Putamen (tissue), 1 donor: ENCODE results near the gene EPHA1.
"Not testable (repeated sequence)": the region's sequence is repeated elsewhere in the genome, so short reads cannot be mapped to it uniquely, and the experiment has no call there.

ENCODE experiments used
- DNase-seq: peaks from one replicate; pipeline ENCODE4 v3.0.0-alpha.2; 2016; ENCODE audit warnings: low spot score

The EPHA1 gene

DNA sequence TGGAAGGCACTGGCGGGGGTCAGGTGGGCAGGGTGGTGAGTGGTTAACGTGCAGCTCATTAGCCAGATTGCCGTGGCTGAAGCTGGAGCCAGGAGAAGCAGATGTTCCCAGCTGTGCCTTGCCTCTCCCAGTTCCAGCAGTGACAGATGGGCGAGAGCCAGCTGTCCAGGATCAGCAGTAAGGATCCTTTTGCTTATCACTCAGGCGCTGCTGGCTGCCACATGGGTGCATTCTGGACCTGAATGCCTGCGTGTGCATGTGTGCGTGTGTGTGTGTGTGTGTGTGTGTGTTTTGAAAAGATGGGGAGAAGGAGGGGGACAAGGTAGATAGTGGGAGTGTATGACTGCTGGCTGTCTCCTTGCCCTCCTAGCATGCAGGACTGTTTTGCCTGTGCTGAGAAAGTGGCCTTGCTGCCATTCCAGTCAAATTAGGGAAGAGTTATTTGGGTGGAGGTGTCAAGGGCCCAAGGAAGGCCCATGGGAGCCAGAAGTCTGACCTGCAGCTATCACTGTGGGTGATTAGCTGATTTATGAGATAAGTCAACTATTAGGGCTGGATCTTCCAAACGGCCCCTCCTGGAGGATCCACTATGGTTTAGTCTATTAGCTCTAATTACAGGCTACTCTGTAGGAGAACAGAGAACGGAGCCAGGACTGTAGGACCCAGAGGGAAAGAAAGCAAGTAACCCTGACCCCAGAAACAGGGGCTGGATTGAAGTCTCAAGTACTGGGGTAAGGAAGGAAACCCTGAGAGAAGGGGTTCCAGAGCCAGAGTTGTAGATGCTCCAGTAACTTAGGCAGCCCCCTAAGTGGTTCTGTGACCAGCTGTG, 3.3 kb downstream of the EPHA1 start:
- DNase-seq, result no peak

DNA sequence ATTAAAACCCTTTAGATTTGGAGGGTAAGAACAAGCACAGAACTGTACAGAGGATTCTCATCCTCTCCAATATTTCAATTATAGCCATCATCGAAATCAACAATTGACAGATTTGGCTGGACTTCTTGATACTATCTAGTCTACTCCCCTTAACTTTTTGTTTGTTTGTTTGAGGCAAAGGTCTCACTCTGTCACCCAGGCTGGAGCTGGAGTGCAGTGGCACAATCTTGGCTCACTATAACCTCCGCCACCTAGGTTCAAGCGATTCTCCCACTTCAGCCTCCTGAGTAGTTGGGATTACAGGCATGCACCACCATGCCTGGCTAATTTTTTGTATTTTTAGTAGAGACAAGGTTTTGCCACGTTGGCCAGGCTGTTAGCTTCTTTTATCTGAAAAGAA, 6.4 kb downstream of the EPHA1 start:
- not testable (repeated sequence) for DNase-seq

DNA sequence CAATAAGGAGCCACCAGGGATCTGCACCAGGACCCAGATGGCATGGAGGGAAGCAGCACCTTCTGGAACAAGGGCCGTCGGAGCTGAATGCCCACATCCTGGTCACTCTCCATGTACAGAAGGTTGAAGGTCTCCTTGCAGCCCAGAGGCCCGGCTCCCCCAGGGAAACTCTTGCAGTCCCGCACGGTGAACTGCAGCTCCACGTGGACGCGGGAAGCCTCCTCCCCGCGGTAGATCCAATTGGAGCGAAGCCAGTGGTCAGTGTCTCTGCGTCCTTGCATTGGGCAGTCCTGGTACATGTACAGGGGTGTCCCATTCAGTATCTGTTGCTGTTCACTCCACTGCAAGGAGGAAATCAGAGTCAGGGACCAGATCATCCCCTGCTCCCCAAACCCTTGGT, 7.4 kb downstream of the EPHA1 start:
- no peak for DNase-seq

DNA sequence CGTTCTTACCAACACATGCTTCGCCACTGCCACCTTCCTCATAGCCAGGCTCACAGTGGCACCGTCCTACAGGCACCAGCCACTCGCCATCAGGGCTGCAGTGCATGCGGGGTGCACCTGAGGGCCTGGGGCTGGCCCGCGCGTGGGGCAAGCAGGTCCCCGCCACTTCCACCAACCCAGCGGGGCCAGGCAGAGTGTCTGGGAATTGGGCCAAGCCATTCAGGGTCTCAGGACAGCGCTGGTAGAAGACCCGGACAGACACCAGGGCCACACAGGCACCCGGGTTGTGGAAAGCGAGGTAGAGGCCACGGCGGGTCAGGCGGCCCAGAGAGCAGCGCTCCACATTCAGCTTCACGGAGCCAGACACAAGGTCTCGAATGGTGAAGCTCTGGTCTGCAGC, 9.0 kb downstream of the EPHA1 start:
- no peak for DNase-seq

DNA sequence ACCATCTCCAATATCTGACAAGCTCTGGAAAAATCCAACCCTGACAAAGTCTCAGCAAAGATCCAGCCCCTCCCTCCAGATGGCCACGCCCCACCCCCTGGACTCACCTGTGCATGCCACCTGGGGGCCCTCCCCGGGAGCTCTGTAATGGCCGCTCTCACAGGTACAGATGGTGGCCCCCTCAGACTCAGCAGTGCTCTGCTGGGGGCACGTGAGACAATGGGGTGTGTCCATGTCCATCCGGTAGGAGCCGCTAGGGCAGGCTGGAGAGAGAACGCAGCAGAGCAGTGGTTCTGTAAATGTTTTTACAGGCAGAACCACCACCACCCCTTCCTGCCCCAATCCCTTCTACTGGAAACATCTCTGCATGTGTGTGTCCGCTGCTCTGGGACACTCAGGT, 9.5 kb downstream of the EPHA1 start:
- DNase-seq, result no peak

DNA sequence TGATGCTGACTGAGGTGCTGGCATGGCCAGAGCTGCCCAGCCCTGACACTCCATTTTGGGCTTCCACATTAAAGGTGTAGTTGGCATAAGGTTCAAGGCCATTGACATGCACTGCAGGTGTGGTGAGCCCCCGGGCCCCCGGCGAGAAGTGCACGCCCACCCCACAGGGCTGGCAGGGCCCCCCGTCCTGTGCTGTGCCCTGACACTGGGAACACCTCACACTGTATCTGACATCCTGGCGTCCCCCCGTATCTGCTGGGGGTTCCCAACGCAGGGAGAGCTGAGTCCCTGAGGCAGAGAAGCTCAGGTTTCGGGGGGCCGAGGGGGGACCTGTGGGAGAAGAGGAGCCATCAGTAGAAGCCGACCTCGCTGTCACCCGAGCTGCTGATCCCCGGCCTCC, 10.0 kb downstream of the EPHA1 start:
- DNase-seq, result no peak

DNA sequence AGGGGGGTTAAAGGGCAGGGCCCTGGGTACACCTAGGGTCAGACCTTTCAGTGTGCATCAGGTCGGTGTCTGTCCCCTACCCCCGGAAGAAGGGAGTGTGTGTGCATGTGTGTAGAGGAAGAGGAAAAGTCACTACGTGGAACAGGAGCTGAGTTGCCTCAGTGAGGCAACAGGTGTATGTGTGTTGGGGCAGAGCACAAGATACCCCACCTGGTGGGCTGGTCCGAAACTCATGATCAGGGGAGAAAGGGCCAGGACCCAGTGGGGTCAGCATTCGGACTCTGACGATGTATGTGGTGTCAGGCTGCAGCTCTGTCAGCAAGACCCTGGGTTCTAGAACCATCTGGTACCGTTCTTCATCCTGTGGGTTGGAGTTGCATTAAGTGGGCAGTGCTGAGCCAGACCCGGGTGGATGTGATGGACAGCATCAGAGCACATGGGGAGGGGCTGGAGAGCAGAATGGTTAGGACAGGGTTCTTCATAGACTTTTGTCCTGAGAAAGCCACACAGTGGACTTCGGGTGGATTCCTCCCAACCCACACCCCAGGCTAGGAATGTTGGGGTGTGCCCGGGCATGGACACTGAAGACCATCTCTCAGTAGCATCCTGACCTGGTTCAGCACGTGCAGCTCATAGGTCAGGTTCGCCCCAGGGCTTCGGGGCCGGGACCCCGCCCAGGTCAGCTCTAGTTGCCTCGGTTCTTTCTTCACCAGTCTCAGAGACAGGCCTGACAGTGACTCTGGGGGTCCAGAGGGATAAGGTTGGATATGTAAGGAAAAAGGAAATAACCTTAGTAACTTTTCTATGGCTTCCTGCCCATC, 10.7 kb downstream of the EPHA1 start:
- DNase-seq, result no peak

DNA sequence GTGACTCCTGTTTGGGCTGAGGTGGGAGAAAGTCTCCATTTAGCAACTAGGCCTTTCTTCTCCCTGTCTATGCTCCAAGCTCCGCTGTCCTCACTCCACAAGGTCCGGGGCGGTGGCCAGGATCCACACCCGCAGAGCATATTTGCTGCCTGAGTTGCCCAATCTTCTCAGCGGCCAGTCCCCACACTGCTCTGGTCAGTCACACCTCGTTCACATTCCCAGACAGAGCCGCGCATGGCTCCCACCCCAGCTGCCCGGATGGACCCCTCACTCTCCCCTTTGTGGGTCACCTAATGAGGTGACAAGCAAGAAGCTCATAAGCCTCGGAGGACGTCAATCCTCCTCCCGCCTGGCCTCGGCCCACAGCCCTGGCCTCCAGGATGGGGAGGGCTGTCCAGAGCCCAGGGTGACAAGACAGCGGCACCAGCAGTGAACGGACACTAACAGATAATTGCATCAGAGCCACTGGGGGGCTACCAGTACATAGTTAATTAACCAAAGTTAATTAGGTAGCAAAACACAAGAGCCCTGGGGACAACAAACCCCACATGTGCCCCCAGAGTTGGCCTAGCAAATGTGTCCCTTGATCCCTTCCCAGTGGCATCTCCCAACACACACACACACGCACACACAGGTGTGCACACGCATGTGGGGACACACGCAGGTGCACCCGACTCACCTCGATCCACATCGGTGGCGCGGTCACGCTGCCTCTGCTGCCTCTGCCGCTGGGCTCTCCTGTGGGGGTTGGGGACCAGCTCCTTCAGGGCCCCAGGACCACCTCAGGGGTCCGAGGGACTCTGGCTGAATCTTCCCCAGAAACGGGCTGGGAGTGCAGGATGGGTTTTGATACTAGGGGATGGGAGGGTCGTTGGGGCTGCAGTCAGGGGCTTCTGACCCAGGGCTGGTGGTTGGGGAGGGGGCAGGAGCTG, 11.8 kb downstream of the EPHA1 start:
- no peak for DNase-seq

DNA sequence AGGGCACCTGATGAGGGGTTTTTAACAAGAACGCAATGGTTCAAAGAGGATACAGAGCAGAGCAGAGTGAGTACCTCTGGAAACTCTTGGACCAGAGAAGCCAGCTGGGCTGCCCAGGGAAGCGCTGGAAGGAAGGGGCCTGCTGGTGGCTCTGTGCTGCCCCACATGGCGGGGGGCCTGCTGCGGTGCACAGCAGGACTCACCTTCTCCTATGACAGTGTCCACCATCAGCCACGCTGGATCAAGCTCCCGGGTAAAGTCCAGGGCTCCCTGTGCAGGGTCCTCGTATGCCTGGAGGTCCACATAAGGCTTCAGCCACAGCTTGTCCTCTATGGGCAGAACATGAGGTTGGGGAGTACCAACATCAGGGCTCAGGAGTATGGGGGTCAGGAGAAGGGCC, 12.5 kb downstream of the EPHA1 start:
- DNase-seq, result no peak

DNA sequence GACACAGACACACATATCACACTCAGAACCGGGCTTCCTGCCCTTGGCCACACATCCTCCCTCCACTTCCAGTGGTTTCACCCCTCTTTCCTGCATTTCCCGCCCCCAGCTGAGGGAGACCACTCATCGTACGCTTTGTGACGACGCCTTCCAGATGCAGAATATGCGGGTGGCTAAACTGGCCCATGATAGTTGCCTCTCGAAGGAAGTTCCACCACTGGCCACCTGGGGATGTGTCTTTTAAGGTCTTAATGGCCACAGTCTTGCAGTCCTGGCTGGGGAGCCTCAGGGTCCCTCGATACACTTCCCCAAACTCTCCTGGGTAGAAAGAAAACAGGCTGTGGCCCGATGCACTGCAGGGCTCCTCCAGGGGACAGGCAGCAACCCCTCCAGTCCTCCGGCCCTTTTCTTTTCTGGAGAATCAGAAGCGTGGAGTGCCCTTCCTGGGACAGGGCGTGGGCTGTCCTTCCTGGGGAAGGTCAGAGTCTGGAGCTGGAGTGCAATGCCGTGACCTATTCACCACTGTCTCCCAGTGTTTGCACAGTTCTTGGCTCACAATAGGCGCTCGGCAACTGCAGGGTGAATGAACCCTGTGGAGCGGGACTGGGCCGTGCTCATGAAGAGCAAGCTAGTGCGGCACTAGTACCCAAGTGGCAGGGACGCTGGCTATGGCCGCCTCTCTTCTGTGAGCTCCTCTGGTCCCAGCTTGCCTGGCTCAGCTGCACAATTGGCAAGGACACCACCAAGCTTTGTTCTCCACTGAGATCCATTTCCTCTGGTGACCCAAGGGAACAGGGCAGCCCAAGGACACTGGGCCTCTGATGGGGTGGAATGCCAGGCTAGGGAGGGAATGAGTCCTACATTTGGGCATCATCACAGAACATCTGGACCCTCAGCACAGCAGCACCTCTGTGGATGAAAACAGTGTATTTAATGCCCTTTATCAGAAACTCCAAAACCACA, 13.2 kb downstream of the EPHA1 start:
- no peak for DNase-seq

DNA sequence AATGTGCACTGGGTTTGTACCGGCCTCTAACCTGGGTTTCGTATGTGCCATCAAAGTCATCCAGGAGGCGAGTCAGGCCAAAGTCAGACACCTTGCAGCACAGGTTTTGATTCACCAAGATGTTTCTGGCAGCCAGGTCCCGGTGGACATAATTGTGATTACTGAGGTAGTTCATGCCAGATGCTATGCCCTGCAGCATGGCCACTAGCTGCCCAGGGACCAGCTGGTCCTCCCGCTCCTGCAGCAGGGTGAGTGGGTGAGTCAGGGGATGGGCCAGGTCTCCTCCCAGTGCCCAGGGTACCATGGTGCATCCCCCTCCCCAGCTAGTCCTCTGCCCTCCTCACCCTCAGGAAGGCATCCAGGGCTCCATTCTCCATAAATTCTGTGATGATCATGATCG, 13.9 kb downstream of the EPHA1 start:
- no peak for DNase-seq

DNA sequence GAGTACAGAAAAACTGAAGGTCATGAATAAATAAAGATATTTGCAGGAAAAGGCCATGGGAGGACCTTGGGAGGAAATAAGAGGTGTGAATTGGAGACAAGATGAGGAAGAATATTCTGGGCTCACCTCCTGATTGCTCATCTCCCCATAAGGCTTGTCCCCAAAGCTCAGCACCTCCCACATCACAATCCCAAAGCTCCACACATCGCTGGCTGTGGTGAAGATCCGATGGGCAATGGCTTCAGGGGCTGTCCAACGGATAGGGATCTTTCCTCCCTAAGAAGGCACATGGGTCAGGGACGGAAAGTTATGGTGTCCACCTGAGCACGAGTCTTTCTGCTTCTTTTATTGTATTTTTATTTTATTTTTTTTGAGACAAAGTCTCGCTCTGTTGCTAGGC, 14.6 kb downstream of the EPHA1 start:
- DNase-seq, result no peak

DNA sequence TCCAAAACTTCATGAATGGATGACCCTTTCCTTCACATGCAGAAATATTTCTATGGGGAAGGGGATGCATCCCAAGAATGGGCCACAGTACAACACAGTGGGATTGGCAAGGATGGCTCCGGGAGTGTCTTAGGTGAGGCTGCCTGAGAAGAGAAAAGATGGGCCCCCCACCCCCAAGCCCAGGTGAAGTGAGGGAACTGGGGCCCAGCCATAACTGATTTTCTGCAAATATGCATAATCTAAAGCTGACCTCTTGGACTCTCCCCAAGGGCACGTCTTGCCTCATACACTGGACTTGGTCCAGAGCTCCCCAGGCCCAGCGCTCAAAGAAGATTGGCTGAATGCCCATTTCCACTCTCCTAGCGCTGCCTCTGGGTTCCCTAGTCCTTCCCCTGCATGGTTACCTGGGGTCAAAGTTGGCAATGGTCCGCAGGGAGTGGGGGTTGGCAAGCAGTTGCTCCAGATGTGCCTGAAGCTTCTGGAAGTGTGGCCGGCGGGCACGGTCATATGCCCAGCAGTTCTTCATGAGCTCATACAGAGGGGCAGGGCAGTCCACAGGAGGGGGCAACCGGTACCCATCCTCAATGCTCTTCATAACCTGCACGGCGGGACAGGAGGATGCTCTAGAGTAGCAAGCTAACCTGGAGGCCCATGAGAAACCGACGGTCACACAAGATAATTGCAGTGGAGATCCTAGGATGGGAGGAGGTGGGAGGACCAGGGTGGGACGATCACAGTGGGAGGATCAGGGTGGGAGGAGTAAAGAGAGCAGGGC, 15.2 kb downstream of the EPHA1 start:
- no peak for DNase-seq

DNA sequence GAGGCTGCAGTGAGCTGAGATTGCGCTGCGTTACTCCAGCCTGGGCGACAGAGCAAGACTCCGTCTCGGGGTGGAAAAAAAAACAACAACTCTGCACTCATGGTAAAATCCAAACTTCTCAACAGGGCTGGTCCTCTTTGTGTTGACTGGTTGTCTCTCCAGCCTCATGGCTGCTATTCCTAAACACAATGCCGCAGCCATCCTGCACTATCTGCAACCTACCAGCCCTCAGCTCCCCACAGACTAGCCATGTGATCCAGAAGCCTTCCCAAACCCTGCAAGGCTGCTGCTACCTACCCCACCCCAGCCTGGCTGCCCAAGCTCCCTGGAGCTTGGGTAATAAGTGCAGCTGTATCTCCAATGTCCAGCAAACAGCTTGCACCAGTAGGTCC, 15.8 kb downstream of the EPHA1 start:
- DNase-seq, result no peak

DNA sequence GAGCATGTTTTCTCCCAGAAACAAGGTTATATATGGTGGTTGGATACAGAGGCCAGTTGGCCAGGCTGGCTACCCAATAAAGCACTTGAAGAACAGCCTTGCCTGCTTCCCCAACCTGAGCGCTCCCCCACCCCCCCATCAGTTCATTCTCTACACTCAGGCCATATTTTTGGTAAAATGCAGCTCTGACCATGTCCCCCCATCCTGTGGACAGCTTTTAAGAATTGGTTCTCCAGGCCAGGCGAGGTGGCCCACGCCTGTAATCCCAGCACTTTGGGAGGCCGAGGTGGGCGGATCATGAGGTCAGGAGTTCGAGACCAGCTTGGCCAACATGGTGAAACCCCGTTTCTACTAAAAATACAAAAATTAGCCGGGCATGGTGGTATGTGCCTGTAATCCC, 16.2 kb downstream of the EPHA1 start:
- DNase-seq, result not testable (repeated sequence)

DNA sequence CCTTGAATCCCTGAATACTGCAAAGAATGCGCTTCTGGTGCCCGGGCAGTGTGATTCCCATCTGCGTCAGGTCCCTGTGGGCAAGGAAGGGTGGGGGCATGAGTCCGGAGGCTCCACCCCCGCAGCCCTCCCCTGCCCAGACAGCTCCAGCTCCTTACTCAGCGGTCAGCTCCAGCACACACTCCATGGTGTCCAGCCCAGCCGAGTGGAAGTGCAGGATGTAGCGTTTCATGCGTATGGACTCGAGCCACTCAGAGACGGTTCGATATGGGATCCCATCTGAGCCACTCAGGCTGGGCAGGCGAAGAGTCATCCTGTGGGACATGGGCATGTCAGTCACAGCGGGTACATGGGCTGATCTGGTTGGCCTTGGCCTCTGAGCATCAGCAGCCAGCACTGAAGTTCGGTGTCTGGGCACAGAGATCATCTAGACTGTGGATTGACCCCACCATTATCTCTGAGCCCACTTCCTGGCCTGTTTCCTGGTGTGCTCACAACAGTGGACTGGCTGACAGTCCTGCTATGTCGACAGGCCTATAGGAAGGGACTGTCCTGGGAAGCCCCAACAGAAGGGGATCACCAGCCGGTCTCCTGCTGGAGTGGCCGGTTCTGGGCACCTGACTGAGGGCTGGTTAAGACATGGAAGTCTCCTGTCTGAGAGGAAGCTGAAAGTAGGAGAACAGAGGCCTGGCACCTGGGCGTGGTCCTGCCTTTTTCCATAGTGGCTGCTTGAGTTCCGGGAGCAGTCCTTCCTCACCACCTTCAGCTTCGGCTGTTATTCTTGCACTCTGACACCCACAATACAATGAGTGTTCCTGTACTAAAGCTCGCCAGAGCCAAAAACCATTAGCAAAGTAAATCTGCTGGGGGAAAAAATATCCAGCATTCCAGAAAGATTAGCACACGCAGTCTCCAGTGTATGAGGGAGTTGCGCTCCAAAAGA, 16.9 kb downstream of the EPHA1 start:
- no peak for DNase-seq

DNA sequence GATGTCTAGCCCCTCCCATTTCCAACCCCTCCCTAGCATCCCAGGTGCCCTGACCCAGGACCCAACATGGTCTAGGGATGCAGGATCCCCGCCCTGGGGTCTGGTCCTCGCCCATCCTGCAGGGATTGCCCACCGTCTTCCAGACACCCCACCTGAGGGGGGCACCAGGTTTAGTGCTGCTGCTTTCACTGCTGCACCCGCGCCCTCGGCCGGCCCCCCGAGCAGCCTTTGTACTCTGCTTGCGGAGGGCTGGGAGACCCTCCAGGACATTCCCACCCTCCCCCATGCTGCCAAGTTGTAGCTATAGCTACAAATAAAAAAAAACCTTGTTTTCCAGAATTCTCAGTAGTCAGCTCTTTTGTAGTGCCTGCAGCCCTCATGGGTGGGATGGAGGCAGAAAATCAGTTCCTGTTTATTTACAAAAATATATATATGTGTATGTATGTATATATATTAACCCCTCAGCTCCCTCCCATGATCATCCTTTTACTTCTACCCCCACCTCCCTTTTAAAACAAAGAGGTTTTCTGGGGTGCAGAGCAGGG, 17.8 kb downstream of the EPHA1 start:
- no peak for DNase-seq

DNA sequence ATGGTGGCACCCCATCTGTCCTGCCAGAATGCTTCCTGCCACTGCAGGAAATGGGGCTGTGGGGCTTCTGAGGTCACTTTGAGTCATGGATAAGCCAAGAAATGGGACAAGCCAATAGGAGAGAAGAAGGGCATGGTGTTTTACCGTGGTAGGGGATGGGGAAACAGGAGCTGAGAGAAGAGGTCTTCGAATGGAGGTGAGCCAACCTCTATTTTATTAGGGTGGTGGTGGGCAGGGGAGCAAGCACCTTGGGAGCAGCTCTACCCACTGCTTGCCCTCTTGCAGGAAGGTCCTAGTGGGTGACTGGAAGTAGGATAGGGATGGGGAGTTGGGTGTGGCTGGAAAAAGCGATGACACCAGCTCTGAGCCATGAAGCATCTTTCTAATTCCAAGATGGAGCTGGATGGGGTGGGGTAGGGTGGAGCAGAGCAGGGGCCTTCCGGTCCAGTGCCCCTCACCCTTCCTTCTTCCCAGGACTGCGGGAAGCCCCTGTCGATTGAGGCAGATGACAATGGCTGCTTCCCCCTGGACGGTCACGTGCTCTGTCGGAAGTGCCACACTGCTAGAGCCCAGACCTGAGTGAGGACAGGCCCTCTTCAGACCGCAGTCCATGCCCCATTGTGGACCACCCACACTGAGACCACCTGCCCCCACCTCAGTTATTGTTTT, 18.4 kb downstream of the EPHA1 start:
- no peak for DNase-seq
